Measurements from ENCODE around the gene PHF1. TPM values are rescaled to one million over a fixed set of nuclear protein-coding genes. Genes with fewer than 3 reads are reported as not detected.
A peak's percentile ranks its signal among the peaks of the same experiment; 100 is the strongest.

PHF1 gene
- total and polyA plus RNA-seq, 10 donors, result 83.0 to 181 (median 105) TPM

DNA sequence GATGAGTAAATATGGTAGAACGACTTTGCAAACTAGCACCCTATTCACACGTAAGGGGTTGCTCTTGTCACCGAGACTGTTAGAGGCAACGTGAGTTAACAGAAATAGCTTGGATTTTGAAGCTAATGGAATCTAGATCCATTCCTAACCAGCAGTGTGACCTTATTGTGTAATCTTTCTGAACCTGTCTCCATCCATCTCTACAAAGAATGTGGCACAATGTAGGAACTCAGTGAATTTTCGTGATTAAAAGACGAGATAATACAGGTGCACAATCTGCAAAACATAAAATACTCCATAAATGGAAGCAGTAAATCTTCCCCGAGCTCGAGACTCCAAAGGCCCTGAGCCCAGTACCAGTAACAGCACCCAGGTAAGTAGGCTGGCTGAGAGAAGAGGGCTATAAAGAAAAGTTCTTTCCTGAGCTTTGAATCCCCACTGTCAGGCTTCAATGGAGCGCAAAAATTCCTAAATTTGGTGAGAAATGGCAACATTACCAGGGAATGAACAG is 20.0 kb upstream of the PHF1 start:
- peak overlapping the region in 4 of 8 donors; percentile 7 to 74 (median 60) for H3K4me3 ChIP-seq
- peak overlapping the region; percentile 83 to 95 (median 91) for H3K27ac ChIP-seq
- 74 to 79% (median 78%) methylated on average over 9 of the region's 9 CpGs for WGBS, 5 donors
- intact Hi-C loops (cut with DNase I; ENCODE audit: low total_unique reads), result no loop called here
- no peaks in the 10 kb centered on the region for H3K36me3 ChIP-seq
- no peaks in the 10 kb centered on the region for H3K9me3 ChIP-seq
- TF ChIP-seq, protein P1, sequence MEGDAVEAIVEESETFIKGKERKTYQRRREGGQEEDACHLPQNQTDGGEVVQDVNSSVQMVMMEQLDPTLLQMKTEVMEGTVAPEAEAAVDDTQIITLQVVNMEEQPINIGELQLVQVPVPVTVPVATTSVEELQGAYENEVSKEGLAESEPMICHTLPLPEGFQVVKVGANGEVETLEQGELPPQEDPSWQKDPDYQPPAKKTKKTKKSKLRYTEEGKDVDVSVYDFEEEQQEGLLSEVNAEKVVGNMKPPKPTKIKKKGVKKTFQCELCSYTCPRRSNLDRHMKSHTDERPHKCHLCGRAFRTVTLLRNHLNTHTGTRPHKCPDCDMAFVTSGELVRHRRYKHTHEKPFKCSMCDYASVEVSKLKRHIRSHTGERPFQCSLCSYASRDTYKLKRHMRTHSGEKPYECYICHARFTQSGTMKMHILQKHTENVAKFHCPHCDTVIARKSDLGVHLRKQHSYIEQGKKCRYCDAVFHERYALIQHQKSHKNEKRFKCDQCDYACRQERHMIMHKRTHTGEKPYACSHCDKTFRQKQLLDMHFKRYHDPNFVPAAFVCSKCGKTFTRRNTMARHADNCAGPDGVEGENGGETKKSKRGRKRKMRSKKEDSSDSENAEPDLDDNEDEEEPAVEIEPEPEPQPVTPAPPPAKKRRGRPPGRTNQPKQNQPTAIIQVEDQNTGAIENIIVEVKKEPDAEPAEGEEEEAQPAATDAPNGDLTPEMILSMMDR (IDR thresholded peaks at IDR 0.05 in 8 of 11, conservative IDR thresholded peaks at IDR 0.05 in 3 of 11), result no peak
- TF ChIP-seq POLR2A (IDR thresholded peaks at IDR 0.05) (no peak), POLR2AphosphoS5 (IDR thresholded peaks at IDR 0.05) (no peak)
- peaks cover 5 to 43% (median 29%) of the 10 kb centered on the region in 6 donors for H3K4me1 ChIP-seq
- no peaks in the 10 kb centered on the region for H3K27me3 ChIP-seq (replicated peaks in 1 of 7)
- no peak for DNase-seq

- Histone ChIP-seq H3K27ac (peak within 1 kb of the TSS; percentile 83 to 95 (median 91)), H3K27me3 (replicated peaks in 1 of 7) (no peaks in the 10 kb centered on the region), H3K9me3 (no peaks in the 10 kb centered on the region), H3K4me3 (peak within 1 kb of the TSS; percentile 50 to 74 (median 54)), H3K4me1 (peaks cover 5 to 43% (median 29%) of the 10 kb centered on the region in 6 donors), H3K36me3 (no peaks in the 10 kb centered on the region)
- intact Hi-C loops (cut with DNase I; ENCODE audit: low total_unique reads), result no loop called here
- DNase-seq, result peak; percentile 100
- TF ChIP-seq, protein P1 (IDR thresholded peaks at IDR 0.05 in 8 of 11, conservative IDR thresholded peaks at IDR 0.05 in 3 of 11), result peak; percentile 98 to 100 (median 99)
- TF ChIP-seq POLR2AphosphoS5 (IDR thresholded peaks at IDR 0.05) (peak; percentile 93 to 97 (median 93)), POLR2A (IDR thresholded peaks at IDR 0.05) (peak in 1 of 3 donors; percentile 45)
- 0 to 1% (median 0%) methylated on average over 38 to 67 of the region's 67 CpGs for WGBS, 5 donors
These were observed 19.4 kb upstream of the PHF1 start, which contains the start of gene KIFC1 for GRCh38 chr6:33391278-33391921. Gene KIFC1, plus strand, starts transcription at chr6:33391823. Its CDS starts 163 bp downstream, at chr6:33391986.

- Histone ChIP-seq H3K27ac (peak overlapping the region in 7 of 8 donors; percentile 91 to 95 (median 91)), H3K9me3 (no peaks in the 10 kb centered on the region), H3K36me3 (no peaks in the 10 kb centered on the region), H3K4me1 (peaks cover 5 to 43% (median 29%) of the 10 kb centered on the region in 6 donors), H3K27me3 (replicated peaks in 1 of 7) (no peaks in the 10 kb centered on the region), H3K4me3 (peak overlapping the region; percentile 50 to 74 (median 54))
- 0 to 2% (median 1%) methylated on average over 28 to 31 of the region's 31 CpGs for WGBS, 5 donors
- intact Hi-C loops (cut with DNase I; ENCODE audit: low total_unique reads), result no loop called here
- no peak for TF ChIP-seq POLR2AphosphoS5 (IDR thresholded peaks at IDR 0.05)
- TF ChIP-seq, protein P1 (IDR thresholded peaks at IDR 0.05 in 8 of 11, conservative IDR thresholded peaks at IDR 0.05 in 3 of 11), result no peak
- TF ChIP-seq POLR2A (IDR thresholded peaks at IDR 0.05), result no peak
- no peak for DNase-seq
These were observed 18.8 kb upstream of the PHF1 start for GRCh38 chr6:33391922-33392594.

DNA sequence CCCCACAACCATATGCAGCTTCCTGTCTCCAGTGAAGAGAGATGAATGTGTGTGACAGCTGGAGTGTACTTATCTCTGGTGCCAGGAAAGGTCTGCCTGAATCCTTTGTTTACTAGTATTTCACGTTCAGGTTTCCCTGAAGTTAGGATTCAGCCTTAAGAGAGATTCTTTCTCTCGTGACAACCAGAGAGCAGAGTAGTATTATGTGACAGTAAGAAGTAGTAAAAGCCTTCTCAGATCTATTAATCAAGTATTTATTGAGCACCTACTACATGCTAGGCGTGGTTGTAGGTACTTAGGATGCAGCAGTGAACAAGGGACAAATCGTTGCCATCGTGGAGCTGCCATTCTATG is 18.2 kb upstream of the PHF1 start:
- Histone ChIP-seq H3K27me3 (replicated peaks in 1 of 7) (no peaks in the 10 kb centered on the region), H3K36me3 (no peaks in the 10 kb centered on the region), H3K4me1 (peaks cover 5 to 43% (median 29%) of the 10 kb centered on the region in 6 donors), H3K9me3 (no peaks in the 10 kb centered on the region), H3K4me3 (peak overlapping the region in 5 of 8 donors; percentile 50 to 74 (median 60)), H3K27ac (peak overlapping the region in 4 of 8 donors; percentile 91 to 92 (median 91))
- no peak for DNase-seq
- TF ChIP-seq POLR2A (IDR thresholded peaks at IDR 0.05), result no peak
- no peak for TF ChIP-seq POLR2AphosphoS5 (IDR thresholded peaks at IDR 0.05)
- TF ChIP-seq, protein P1 (IDR thresholded peaks at IDR 0.05 in 8 of 11, conservative IDR thresholded peaks at IDR 0.05 in 3 of 11), result no peak
- intact Hi-C loops (cut with DNase I; ENCODE audit: low total_unique reads), result no loop called here
- WGBS, 5 donors, result 32 to 52% (median 37%) methylated on average over 5 of the region's 5 CpGs
